DOHH2 (cell line): Measurements from ENCODE around the gene PDCD10.

ENCODE experiments used
- EZH2phosphoT487 ChIP-seq: fragments of 200-600 bp; sonication (generic); IDR thresholded peaks from 2 replicates; pipeline ENCODE4 v1.6.1; 2017; ENCODE audit warnings: borderline replicate concordance, mild to moderate bottlenecking, antibody characterized with exemption, low read length, moderate library complexity, mixed read lengths
- TF ChIP-seq, protein P1 (sequence below): fragments of 200-600 bp; sonication (generic); IDR thresholded peaks from one replicate; pipeline ENCODE4 v1.5.1; 2014; ENCODE audit warnings: antibody characterized with exemption, mild to moderate bottlenecking, low read depth, low read length; ENCODE audit not compliant: poor library complexity, severe bottlenecking

DNA sequence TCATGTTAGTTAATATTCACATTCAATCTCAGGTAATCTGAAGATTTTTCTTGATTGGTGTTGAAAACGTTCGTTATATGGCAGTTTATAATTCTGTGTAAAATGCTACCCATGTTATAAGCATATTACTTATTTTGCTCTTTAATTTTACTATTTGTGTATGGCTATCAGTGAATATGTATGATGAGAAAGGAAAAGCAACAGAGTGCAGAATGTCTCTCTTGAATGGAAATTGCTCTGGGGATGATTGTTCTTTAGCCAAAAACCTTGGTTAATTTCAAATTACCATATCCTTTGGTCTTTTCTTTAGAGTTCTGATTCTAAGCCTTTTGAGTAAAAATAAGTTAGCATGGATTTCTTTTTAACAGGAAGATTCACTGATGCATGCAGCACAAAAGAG lies 3.3 kb upstream of the PDCD10 start:
- TF ChIP-seq, protein P1, sequence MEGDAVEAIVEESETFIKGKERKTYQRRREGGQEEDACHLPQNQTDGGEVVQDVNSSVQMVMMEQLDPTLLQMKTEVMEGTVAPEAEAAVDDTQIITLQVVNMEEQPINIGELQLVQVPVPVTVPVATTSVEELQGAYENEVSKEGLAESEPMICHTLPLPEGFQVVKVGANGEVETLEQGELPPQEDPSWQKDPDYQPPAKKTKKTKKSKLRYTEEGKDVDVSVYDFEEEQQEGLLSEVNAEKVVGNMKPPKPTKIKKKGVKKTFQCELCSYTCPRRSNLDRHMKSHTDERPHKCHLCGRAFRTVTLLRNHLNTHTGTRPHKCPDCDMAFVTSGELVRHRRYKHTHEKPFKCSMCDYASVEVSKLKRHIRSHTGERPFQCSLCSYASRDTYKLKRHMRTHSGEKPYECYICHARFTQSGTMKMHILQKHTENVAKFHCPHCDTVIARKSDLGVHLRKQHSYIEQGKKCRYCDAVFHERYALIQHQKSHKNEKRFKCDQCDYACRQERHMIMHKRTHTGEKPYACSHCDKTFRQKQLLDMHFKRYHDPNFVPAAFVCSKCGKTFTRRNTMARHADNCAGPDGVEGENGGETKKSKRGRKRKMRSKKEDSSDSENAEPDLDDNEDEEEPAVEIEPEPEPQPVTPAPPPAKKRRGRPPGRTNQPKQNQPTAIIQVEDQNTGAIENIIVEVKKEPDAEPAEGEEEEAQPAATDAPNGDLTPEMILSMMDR, result no peak
- no peak for TF ChIP-seq EZH2phosphoT487
